AG20443 (cell line): Measurements from ENCODE around the gene HBS1L.

Experiments used
- DNase-seq: peaks from one replicate; pipeline ENCODE4 v3.0.0; 2012; ENCODE audit warnings: low spot score, mixed read lengths

The HBS1L gene

GRCh38 chr6:134949927-134950326 is 104.7 kb downstream of the HBS1L start, which contains the start of gene ALDH8A1:
Gene ALDH8A1, minus strand, starts transcription at chr6:134950101. Its CDS starts 48 bp downstream, at chr6:134950053.
- DNase-seq: no peak

- no peak for DNase-seq
Measured at GRCh38 chr6:134948691-134949090, 105.9 kb downstream of the HBS1L start.

GRCh38 chr6:134948142-134948541 is 106.5 kb downstream of the HBS1L start:
- DNase-seq: no peak

- DNase-seq: no peak
Measured at GRCh38 chr6:134945045-134945444, 109.6 kb downstream of the HBS1L start.

- DNase-seq: no peak
Measured at GRCh38 chr6:134943522-134944111, 111.0 kb downstream of the HBS1L start.

- DNase-seq: no peak
Measured at GRCh38 chr6:134938896-134939295, 115.7 kb downstream of the HBS1L start.

GRCh38 chr6:134937426-134937825 is 117.2 kb downstream of the HBS1L start:
- peak; percentile 34 for DNase-seq

GRCh38 chr6:134936931-134937330 is 117.7 kb downstream of the HBS1L start:
- DNase-seq: peak; percentile 63

GRCh38 chr6:134936476-134936875 is 118.1 kb downstream of the HBS1L start:
- DNase-seq: no peak

GRCh38 chr6:134934793-134935485 is 119.7 kb downstream of the HBS1L start:
- no peak for DNase-seq

GRCh38 chr6:134932535-134933470 is 121.8 kb downstream of the HBS1L start:
- no peak for DNase-seq

GRCh38 chr6:134932098-134932497 is 122.5 kb downstream of the HBS1L start:
- no peak for DNase-seq

- DNase-seq: no peak
Measured at GRCh38 chr6:134930463-134930862, 124.2 kb downstream of the HBS1L start.

- no peak for DNase-seq
Measured at GRCh38 chr6:134928151-134928900, 126.3 kb downstream of the HBS1L start.

- DNase-seq: no peak
Measured at GRCh38 chr6:134925800-134926199, 128.8 kb downstream of the HBS1L start.

GRCh38 chr6:134921721-134922261 is 132.8 kb downstream of the HBS1L start:
- DNase-seq: no peak

GRCh38 chr6:134921276-134921675 is 133.3 kb downstream of the HBS1L start:
- no peak for DNase-seq

- no peak for DNase-seq
Measured at GRCh38 chr6:134920422-134920821, 134.2 kb downstream of the HBS1L start.

- no peak for DNase-seq
Measured at GRCh38 chr6:134918418-134918961, 136.1 kb downstream of the HBS1L start.

- peak; percentile 27 for DNase-seq
Measured at GRCh38 chr6:134911547-134911946, 143.1 kb downstream of the HBS1L start.

- no peak for DNase-seq
Measured at GRCh38 chr6:134910593-134910935, 144.1 kb downstream of the HBS1L start.
